ENCODE results near the gene ENAM. TPM values are rescaled to one million over a fixed set of nuclear protein-coding genes. Genes with fewer than 3 reads are reported as not detected.

The ENAM gene
- total RNA-seq, 1 donor from 2014 or later, result not detected

- H3K4me1 ChIP-seq, result no peaks in the 10 kb centered on the region
- TF ChIP-seq, protein P1, sequence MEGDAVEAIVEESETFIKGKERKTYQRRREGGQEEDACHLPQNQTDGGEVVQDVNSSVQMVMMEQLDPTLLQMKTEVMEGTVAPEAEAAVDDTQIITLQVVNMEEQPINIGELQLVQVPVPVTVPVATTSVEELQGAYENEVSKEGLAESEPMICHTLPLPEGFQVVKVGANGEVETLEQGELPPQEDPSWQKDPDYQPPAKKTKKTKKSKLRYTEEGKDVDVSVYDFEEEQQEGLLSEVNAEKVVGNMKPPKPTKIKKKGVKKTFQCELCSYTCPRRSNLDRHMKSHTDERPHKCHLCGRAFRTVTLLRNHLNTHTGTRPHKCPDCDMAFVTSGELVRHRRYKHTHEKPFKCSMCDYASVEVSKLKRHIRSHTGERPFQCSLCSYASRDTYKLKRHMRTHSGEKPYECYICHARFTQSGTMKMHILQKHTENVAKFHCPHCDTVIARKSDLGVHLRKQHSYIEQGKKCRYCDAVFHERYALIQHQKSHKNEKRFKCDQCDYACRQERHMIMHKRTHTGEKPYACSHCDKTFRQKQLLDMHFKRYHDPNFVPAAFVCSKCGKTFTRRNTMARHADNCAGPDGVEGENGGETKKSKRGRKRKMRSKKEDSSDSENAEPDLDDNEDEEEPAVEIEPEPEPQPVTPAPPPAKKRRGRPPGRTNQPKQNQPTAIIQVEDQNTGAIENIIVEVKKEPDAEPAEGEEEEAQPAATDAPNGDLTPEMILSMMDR (IDR thresholded peaks at IDR 0.05), result peak in 2 of 3 experiments; percentile 39 to 66
- TF ChIP-seq POLR2A (IDR thresholded peaks at IDR 0.05), result no peak
- TF ChIP-seq POLR2AphosphoS5 (IDR thresholded peaks at IDR 0.05; ENCODE audit: insufficient read depth in 1 of 2, low read depth in 1 of 2), result no peak
- intact Hi-C loops (cut with DNase I), result no loop called here
- no peak for DNase-seq (ENCODE audit: extremely low spot score in 2 of 2)
- no peaks in the 10 kb centered on the region for H3K36me3 ChIP-seq
- H3K9me3 ChIP-seq, result no peaks in the 10 kb centered on the region
- no peak overlapping the region for H3K27ac ChIP-seq
- H3K4me3 ChIP-seq, result no peak overlapping the region
- no peaks in the 10 kb centered on the region for H3K27me3 ChIP-seq
Observed at GRCh38 chr4:70601422-70602039, 27.0 kb upstream of the ENAM start.

GRCh38 chr4:70603856-70604255 is 24.7 kb upstream of the ENAM start:
- Histone ChIP-seq H3K27ac (no peak overlapping the region), H3K9me3 (no peaks in the 10 kb centered on the region), H3K27me3 (no peaks in the 10 kb centered on the region), H3K4me3 (no peak overlapping the region), H3K36me3 (no peaks in the 10 kb centered on the region), H3K4me1 (no peaks in the 10 kb centered on the region)
- TF ChIP-seq POLR2AphosphoS5 (IDR thresholded peaks at IDR 0.05; ENCODE audit: insufficient read depth in 1 of 2, low read depth in 1 of 2) (no peak), POLR2A (IDR thresholded peaks at IDR 0.05) (no peak)
- TF ChIP-seq, protein P1 (IDR thresholded peaks at IDR 0.05), result no peak
- intact Hi-C loops (cut with DNase I), result no loop called here
- DNase-seq (ENCODE audit: extremely low spot score in 2 of 2), result no peak

GRCh38 chr4:70606459-70606858 is 22.1 kb upstream of the ENAM start:
- Histone ChIP-seq H3K4me3 (no peak overlapping the region), H3K9me3 (no peaks in the 10 kb centered on the region), H3K27ac (no peak overlapping the region), H3K36me3 (no peaks in the 10 kb centered on the region), H3K4me1 (no peaks in the 10 kb centered on the region), H3K27me3 (no peaks in the 10 kb centered on the region)
- no peak for DNase-seq (ENCODE audit: extremely low spot score in 2 of 2)
- no peak for TF ChIP-seq POLR2A (IDR thresholded peaks at IDR 0.05)
- TF ChIP-seq, protein P1 (IDR thresholded peaks at IDR 0.05), result no peak
- TF ChIP-seq POLR2AphosphoS5 (IDR thresholded peaks at IDR 0.05; ENCODE audit: insufficient read depth in 1 of 2, low read depth in 1 of 2), result no peak
- intact Hi-C loops (cut with DNase I), result no loop called here

DNA sequence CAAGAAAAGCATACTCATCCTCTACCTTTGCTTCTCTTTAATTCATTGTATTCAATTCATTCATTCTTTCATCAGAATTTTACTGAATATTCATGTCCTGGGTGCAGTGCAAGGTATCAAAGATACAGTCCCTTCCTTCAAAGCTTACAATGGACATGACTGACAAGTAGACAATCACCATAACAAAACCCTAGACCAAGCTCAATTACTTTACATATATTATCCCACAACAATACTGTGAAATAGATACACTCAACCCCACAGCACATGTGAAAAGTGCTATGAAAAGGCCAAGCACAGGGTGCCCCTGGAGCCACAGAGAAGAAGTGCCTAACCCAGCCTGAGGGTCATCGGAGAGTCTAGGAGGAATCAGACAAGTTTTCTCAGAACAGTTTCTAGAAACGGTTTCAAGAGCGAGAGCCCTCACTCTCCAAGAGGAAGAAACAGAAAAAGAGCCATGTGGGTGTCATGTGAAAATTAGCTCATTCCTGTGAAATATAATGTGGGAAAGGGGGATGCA is 21.1 kb upstream of the ENAM start:
- intact Hi-C loops (cut with DNase I), result no loop called here
- Histone ChIP-seq H3K4me1 (no peaks in the 10 kb centered on the region), H3K36me3 (no peaks in the 10 kb centered on the region), H3K27me3 (no peaks in the 10 kb centered on the region), H3K27ac (no peak overlapping the region), H3K4me3 (no peak overlapping the region), H3K9me3 (no peaks in the 10 kb centered on the region)
- no peak for DNase-seq (ENCODE audit: extremely low spot score in 2 of 2)
- TF ChIP-seq, protein P1 (IDR thresholded peaks at IDR 0.05), result no peak
- no peak for TF ChIP-seq POLR2A (IDR thresholded peaks at IDR 0.05)

GRCh38 chr4:70608324-70608723 is 20.2 kb upstream of the ENAM start:
- H3K4me1 ChIP-seq, result no peaks in the 10 kb centered on the region
- no peaks in the 10 kb centered on the region for H3K9me3 ChIP-seq
- no peak overlapping the region for H3K27ac ChIP-seq
- H3K4me3 ChIP-seq, result no peak overlapping the region
- no peaks in the 10 kb centered on the region for H3K36me3 ChIP-seq
- H3K27me3 ChIP-seq, result no peaks in the 10 kb centered on the region
- no peak for DNase-seq (ENCODE audit: extremely low spot score in 2 of 2)
- intact Hi-C loops (cut with DNase I), result no loop called here
- no peak for TF ChIP-seq POLR2A (IDR thresholded peaks at IDR 0.05)
- TF ChIP-seq, protein P1 (IDR thresholded peaks at IDR 0.05), result no peak
- no peak for TF ChIP-seq POLR2AphosphoS5 (IDR thresholded peaks at IDR 0.05; ENCODE audit: insufficient read depth in 1 of 2, low read depth in 1 of 2)

Measured in vagina (tissue), 2 donors.